ENCODE data around the gene ADGRG2.

Gene ADGRG2

DNA sequence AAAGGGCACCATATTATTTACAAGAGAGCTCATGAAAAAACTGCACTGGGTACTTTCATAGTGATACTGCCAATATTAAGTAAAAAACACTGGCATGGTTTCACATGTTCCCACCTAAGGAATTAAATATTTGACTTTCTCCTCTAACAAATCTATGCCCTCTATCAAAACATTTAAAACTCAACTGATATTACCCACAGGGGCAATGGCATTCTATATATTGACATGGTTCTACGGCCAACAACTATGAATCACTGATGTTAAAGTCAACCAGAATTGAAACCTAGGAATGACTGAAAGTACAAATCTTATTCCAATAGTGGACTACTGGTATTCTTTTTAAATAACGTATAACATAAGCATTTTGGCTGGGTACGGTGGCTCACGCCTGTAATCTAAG, 166.6 kb downstream of the ADGRG2 start:
- DNase-seq (ENCODE audit: low read depth): no peak

DNA sequence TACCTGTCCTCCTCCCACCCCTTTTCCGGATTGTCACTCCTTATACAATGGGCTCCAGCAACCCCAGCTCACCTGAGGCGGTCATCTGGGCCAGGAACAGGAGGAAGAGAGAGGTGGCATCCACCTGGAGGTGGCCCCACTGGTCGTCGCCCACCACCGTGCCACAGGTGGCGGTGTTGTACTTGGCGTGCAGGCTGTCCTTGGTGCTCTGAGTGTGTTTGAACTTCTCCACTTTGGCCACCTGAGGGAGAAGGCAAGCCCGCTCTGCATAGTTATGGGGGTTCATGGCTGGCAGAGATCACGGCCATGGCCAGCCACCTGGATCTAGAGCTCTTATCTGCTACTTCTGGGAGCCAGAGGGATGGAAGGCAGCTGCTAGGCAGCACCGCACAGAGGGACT, 171.2 kb downstream of the ADGRG2 start:
- DNase-seq (ENCODE audit: low read depth): no peak

DNA sequence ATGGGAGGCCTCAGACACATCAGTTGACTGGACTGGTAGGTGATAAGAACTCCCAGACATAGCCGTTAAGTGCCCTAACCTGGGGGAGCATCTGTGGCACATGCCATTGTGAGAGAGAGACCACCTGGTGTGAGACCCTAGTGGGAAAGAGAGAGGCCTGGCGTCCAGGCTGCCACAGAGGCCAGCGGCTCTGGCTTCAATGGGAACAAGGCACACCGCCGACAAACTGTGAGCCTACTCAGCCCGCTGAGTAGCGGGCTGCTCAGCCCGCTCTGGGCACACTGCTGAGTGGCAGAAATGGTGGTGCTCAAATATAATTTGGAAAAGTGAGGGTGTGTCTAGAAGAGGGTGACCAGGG, 172.3 kb downstream of the ADGRG2 start:
- no peak for DNase-seq (ENCODE audit: low read depth)

DNA sequence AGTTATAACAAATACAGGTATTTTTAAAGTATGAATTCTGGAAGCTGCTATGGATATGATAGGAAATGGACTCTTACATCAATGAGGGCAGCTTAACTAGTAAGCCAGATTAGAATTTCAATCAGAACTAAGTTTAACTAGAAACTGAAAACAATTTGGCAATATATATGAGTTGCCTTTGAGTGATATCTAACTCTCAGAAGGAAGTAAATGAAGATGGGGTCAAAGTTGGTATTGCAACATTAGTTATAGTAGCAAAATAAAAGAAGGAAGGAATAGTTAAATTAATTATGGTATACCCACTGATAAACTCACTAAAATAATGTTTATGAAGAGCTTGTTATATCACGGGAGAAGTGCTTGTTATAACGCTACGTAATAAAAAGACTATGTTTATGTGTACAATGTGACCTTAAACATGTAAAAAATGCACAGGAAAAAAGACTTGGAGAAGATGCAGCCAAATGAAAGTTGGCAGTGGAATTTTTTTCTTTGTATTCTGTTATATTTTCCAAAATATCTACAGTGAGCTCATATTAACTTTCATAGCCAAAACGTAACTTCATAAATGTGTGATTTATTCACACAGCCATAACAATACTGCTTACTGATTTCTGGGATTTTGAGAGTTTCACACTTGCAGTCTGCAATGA, 172.9 kb downstream of the ADGRG2 start:
- DNase-seq (ENCODE audit: low read depth): no peak

DNA sequence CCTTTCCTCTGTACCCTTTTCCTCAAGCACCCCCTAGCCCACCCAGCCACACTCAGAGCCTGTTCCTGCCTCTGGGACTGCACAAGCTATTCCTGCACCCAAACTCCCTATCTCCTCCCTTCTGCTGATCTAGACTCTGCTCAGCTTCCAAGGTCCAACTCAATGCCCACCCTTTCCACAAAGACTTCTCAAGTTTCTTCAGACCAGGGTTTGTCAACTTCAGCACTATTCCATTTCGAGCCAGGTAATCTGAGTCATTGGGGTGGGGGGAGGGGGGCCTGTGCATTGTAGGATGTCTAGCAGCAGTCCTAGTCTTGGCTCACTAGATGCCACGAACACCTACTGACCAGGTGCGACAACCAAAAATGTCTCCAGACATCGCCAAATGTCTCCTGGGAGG, 175.7 kb downstream of the ADGRG2 start:
- DNase-seq (ENCODE audit: low read depth): no peak

DNA sequence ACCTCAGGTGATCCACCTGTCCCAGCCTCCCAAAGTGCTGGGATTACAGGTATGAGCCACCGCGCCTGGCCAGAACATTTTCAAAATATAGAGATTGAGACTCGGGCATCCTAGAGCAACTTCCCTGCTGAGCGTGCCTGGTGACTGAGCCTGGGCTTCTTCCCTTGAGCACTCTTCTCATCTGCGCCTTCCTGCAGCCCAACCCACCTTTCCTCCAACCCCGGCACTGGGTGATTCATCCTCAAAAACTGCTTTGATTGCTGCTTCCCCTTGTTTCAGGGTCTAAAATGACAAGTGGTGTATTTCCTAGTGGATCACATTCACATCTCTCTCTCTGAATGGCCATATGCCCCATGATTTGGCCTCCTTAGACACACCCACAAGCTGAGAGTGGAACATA, 176.1 kb downstream of the ADGRG2 start:
- DNase-seq (ENCODE audit: low read depth): no peak

DNA sequence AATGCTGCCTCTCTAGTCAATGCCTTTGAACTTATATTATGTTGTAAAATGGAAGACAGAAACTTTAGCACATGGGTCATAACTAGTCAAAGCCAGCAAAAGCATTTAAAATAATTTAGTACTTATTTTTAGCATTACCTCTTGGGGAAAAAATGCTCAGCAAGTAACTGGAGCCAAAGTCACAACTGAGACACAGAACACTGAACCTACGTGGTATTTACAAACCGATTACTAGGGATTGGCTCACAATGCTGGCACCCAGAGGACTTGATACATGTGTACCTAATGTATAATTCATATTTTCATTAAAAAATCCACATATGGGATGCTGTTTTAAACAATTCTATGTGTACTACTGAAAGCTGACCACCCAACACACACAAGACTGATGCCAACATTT, 176.8 kb downstream of the ADGRG2 start:
- no peak for DNase-seq (ENCODE audit: low read depth)

DNA sequence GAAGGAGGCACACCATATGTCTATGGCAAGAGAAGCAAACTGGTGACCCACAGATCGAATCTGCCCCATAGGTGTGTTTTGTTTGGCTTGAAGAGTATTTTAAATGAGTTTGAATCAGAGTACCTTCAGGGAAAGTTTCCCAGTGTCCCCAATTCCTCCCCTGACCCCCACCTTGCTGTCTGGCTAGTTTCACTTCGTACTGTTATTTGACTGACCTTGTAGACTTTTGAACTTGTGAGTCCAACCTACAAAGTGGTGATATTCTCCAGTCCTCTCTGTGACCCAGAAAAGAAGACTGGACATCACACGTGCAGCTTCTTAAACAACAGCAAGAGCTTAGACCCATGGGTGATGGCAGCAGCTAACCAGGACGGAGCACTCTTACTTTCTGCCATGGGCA, 177.8 kb downstream of the ADGRG2 start:
- no peak for DNase-seq (ENCODE audit: low read depth)

DNA sequence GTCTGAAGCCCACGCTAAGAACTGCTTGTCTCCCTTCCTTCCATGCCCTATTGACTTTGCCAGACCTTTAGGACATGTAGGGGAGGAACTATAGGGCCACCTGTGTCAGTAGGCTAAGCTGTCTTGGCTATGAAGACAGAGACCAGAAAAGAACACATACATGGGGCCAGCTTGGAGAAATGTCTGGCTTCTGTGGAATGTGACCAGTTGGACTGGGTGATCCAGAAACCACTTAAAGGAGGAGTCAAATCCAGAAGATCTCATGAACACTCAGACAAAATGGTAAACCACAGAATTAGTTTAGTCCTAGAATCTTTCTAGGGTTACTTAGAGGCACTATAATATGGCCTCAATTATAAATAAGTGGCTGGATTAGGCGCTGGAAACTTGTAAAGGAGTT, 180.4 kb downstream of the ADGRG2 start:
- no peak for DNase-seq (ENCODE audit: low read depth)

All from stimulated activated CD8-positive, alpha-beta memory T cell treated with anti-CD3 and anti-CD28 coated beads, Interleukin-15, amount 100 ng/mL, for 1 hour (primary cell).